IPS-18c (cell line): Measurements from ENCODE around the gene LRFN2.

ENCODE experiments used
- H3K4me3 ChIP-seq: 2 replicates; pipeline ENCODE4 v1.7.0; 2013; ENCODE audit warnings: low read depth, mild to moderate bottlenecking, low read length, moderate library complexity; ENCODE audit not compliant: insufficient read depth
- H3K9me3 ChIP-seq: one replicate; pipeline ENCODE4 v1.6.1; 2013; ENCODE audit warnings: mild to moderate bottlenecking, low read length, moderate library complexity; ENCODE audit not compliant: control insufficient read depth, insufficient read depth

The LRFN2 gene

DNA sequence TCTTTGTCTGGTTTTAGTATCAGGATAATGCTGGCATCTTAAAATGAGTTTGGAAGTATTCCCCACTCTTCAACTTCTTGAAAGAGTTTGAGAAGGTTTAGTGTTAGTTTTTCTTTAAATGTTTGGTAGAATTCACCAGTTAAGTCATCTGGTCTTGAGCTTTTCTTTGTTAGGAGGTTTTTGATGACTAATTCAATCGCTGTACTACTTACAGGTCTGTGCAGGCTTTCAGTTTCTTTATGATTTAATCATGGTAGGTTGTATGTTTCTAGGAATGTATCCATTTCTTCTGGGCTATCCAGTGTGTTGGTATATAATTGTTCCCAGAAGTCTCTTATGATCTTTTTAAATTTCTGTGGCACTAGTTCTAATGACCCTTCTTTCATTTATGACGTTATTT, 215.5 kb downstream of the LRFN2 start:
- H3K9me3 ChIP-seq = no peaks in the 10 kb centered on the region

DNA sequence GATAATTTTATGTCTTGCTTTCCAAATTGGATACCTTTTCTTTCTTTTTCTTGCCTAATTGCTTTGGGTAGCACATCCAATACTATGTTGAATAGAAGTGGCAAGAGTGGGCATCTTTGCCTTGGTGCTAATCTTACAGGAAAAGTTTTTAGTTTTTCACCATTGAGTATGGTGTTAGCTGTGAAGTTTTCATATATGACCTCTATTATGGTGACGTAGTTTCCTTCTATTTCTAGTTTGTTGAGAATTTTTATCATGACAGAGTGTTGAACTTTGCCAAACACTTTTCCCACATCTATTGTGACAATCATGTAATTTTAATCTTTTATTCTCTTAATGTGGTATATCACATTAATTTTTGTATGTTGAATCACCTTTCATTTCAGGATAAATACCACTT, 216.1 kb downstream of the LRFN2 start:
- Histone ChIP-seq H3K4me3 (no peak overlapping the region), H3K9me3 (no peaks in the 10 kb centered on the region)

More for the DNA sequence above, 215.5 kb downstream of the LRFN2 start:
- no peak overlapping the region for H3K4me3 ChIP-seq

DNA sequence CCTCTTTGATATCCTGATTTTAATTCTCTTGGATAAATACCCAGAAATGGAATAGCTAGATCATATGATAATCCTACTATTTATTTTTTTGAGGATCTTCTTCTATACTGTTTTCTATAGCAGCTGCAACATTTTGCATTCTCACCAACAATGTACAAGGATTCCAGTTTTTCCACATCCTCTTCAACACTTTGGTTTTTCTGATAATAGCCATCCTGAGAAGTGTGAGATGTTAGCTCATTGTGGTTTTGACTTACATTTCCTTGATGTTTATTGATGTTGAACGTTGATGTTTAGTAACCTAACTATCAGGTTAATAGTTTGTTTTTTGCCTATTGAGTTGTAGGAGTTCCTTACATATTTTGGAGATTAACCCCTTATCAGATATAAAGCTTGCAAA, 217.3 kb downstream of the LRFN2 start:
- H3K4me3 ChIP-seq = no peak overlapping the region
- no peaks in the 10 kb centered on the region for H3K9me3 ChIP-seq

DNA sequence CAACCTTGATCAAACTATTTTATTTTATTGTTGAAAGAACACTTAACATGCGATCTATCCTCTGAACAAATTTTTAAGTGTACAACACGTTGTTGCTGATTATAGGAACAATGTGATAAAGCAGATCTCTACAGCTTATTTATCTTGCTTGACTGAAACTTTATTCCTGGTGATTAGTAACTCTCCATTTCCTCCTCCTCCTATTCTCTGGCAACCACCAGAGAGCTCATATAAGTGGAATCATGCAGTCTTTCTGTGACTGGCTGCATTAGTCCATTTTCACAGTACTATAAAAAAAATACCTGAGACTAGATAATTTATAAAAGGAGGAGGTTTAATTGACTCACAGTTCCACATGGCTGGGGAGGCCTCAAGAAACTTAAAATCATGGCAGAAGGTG, 218.1 kb downstream of the LRFN2 start:
- Histone ChIP-seq H3K4me3 (no peak overlapping the region), H3K9me3 (no peaks in the 10 kb centered on the region)

DNA sequence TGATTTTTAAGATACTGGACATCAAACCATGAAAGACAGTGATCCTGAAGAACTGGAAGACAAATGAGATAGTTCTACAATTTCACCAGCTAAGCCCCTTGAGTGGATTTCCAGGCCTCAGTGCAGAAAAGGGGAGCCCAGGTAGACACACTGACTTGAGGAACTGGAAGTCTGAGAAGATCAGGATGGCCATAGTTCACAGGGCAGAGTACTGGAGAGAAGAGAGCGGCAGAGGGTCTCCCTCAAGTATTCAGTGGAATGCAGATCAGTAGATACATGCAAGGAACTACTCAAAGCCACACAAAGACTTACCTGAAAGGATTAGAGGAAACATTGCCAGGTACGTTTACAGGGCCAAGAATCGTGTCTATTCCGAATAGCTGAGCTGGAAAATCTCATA, 224.3 kb downstream of the LRFN2 start:
- no peak overlapping the region for H3K4me3 ChIP-seq
- H3K9me3 ChIP-seq = no peaks in the 10 kb centered on the region

GRCh38 chr6:40359808-40360207, 227.4 kb downstream of the LRFN2 start:
- Histone ChIP-seq H3K9me3 (no peaks in the 10 kb centered on the region), H3K4me3 (no peak overlapping the region)

- Histone ChIP-seq H3K9me3 (no peaks in the 10 kb centered on the region), H3K4me3 (no peak overlapping the region)
Observed at GRCh38 chr6:40358473-40359460, 228.4 kb downstream of the LRFN2 start.

GRCh38 chr6:40356242-40356910, 230.8 kb downstream of the LRFN2 start:
- no peaks in the 10 kb centered on the region for H3K9me3 ChIP-seq
- no peak overlapping the region for H3K4me3 ChIP-seq

- Histone ChIP-seq H3K9me3 (no peaks in the 10 kb centered on the region), H3K4me3 (no peak overlapping the region)
Observed at GRCh38 chr6:40355532-40355931, 231.6 kb downstream of the LRFN2 start.

DNA sequence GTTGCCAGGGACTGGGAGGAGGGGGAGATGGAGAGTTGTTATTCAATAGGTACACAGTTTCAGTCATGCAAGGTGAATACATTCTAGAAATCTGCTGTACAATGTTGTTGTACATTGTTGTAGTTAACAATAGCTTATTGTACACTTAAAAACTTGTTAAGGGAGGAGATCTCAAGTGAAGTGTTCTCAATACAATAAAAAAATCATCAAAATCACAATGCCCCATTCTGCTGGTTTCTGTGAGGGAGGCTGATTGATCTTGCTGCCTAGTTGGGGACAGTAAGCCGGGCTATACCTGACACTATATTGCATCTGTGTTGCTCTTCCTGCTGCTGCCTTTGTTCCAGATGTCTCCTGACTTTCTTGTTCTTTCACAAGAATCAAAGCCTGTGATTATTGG, 232.1 kb downstream of the LRFN2 start:
- no peak overlapping the region for H3K4me3 ChIP-seq
- H3K9me3 ChIP-seq = no peaks in the 10 kb centered on the region

DNA sequence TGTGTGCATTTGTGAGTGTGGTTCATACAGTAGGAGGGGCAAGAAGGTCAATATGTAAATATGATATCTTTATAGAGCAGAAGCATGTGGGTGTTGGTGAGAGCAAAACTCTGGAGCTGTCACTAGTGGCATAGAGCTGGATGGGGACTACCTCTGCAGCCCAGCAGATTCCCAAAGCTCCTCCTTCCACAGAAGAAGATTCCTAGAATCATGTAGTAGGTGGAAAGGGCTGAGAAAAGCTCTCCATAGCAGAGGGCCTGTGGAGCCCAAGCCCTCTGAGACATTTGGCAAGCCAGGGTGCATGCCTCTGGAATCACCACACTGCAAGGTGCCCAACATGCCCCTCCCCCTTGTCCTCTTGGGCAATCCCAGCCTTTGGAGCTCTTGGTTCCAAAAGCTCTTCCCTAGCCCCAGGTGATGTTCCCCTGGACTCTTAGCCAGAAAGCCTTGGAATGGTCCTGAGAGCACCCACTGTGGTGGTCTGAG, 233.2 kb downstream of the LRFN2 start:
- no peaks in the 10 kb centered on the region for H3K9me3 ChIP-seq
- H3K4me3 ChIP-seq = no peak overlapping the region

DNA sequence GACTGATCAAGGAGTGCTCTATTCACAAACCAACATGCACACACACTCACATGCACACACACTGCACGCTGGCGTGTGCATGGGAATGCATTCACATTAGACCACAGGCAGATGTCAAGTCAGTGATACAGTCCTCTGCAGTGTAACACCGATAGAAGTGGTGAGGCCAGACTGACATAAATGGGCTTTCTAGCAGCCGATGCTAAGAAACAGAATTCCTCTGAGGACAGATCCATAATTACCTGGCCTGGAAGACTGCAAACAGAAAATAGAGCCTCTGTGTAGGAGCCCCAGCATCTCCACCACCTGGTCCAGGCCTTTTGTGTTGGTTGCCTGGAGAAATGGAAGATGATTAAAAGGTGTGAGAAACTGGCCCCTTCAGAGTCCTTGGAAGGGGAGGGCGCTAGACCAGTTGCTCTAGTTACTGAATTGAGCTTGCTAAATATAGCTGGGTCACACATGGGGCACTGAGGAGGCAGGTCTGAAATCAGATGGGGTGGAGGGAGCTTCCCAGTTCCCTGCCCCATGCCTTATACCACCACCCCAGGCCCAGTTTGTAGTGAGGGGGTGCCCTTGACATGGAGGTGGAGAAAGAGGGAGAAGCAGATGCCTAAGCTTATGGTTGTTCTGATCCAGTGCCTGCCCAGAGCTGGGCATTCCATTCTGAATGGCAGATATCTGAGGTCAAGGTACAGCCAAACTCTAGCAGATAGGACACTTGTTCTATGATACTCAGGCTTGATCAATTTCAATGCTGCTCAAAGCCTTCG, 233.8 kb downstream of the LRFN2 start:
- H3K4me3 ChIP-seq = no peak overlapping the region
- H3K9me3 ChIP-seq = no peaks in the 10 kb centered on the region

- Histone ChIP-seq H3K9me3 (no peaks in the 10 kb centered on the region), H3K4me3 (no peak overlapping the region)
Observed at GRCh38 chr6:40352527-40353170, 234.5 kb downstream of the LRFN2 start.

- Histone ChIP-seq H3K4me3 (no peak overlapping the region), H3K9me3 (no peaks in the 10 kb centered on the region)
Observed at GRCh38 chr6:40352006-40352405, 235.2 kb downstream of the LRFN2 start.

- H3K4me3 ChIP-seq = no peak overlapping the region
- no peaks in the 10 kb centered on the region for H3K9me3 ChIP-seq
Observed at GRCh38 chr6:40350747-40351217, 236.4 kb downstream of the LRFN2 start.

- H3K9me3 ChIP-seq = no peaks in the 10 kb centered on the region
- no peak overlapping the region for H3K4me3 ChIP-seq
Observed at GRCh38 chr6:40349901-40350746, 237.0 kb downstream of the LRFN2 start.
